ENCODE results near the gene CACNA2D3.

DNA sequence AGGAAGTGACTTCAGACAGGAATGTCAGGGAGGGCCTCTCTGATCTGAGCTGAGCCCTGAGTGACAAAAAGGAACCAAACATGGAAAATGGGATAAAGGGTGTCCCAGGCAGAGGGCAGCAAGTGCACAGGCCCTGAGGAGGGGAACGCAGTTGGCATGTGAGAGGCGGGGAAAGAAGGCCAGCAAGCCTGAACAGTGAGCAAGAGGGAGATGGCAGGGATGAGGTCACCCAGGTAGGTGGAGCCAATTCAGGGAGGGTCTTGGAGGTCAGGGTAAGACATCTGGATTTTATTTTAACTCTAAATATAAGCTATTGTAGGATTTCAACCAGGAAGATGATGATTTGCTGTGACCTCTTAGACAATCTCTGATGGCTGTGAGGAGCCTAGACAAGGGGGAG is 637.8 kb downstream of the CACNA2D3 start:
- TF ChIP-seq EZH2 (IDR thresholded peaks at IDR 0.05) (no peak), POLR2AphosphoS5 (IDR thresholded peaks at IDR 0.05; ENCODE audit: borderline replicate concordance, low read depth, low read length) (no peak)
